ENCODE results near the gene EEF2. TPM values are rescaled to one million over a fixed set of nuclear protein-coding genes. Genes with fewer than 3 reads are reported as not detected.
A peak's percentile ranks its signal among the peaks of the same experiment; 100 is the strongest.

EEF2 gene
- total and polyA plus RNA-seq, 2 of the 4 experiments (the other 2 are of a cell fraction): 1,505 to 2,161 TPM

DNA sequence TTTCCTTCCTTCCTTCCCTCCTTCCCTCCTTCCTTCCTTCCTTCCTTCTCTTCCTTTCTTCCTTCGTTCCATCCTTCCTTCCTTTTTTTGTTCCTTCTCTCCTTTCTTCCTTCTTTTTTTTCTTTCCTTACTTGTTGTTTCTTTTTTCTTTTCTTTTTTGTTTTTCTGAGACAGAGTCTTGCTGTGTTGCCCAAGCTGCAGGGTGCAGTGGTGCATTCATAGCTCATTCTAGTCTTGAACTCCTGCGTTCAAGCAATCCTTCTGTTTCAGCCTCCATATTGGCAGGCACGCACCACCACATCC is 5.5 kb upstream of the EEF2 start:
- in situ Hi-C loops (cut with MboI; ENCODE audit: low sequenced_read_pairs): no loop called here
- H3K79me1 ChIP-seq (ENCODE audit: low read depth in 1 of 2, low read length in 2 of 2): peaks cover 2 to 5% of the 10 kb centered on the region in 2 experiments; a peak in 3 of 4 replicates
- no peak for ATAC-seq (ENCODE audit: low read depth)
- BruUV-seq (replicated peaks): no TSS peak
- H3K4me3 ChIP-seq (ENCODE audit: insufficient read depth, low read depth, low read length): no peak overlapping the region
- ChIA-PET CTCF (no interaction called here), POLR2A (ENCODE audit: unreplicated experiment) (no interaction called here)
- no peak overlapping the region for H4K5ac ChIP-seq (ENCODE audit: low read depth, low read length)
- no peak overlapping the region; the same call in 1 of the 2 replicates for H2AK5ac ChIP-seq (ENCODE audit: low read depth, low read length)
- H2BK120ac ChIP-seq (ENCODE audit: low read depth, low read length): no peak overlapping the region
- intact Hi-C loops (cut with micrococcal nuclease): no loop called here
- dilution Hi-C loops (cut with HindIII; ENCODE audit: low sequenced_read_pairs, unreplicated experiment): no loop called here
- H4K20me1 ChIP-seq (ENCODE audit: insufficient read depth, low read length): no peaks in the 10 kb centered on the region
- H3K4ac ChIP-seq (ENCODE audit: low read depth, low read length): no peak overlapping the region
- no peak overlapping the region for H3K23ac ChIP-seq (ENCODE audit: low read depth, low read length)
- H3K27me3 ChIP-seq (ENCODE audit: control insufficient read depth, insufficient read depth, low read length): no peaks in the 10 kb centered on the region
- TF ChIP-seq SMC3 (IDR thresholded peaks at IDR 0.05; ENCODE audit: low read depth, low read length) (no peak), CEBPB (IDR thresholded peaks at IDR 0.05; ENCODE audit: low read depth, low read length) (no peak), RFX5 (IDR thresholded peaks at IDR 0.05; ENCODE audit: low read depth, low read length) (no peak), CHD1 (IDR thresholded peaks at IDR 0.05; ENCODE audit: low read depth, low read length) (no peak), MAZ (IDR thresholded peaks at IDR 0.05; ENCODE audit: borderline replicate concordance, low read depth, low read length) (no peak), NFE2L2 (IDR thresholded peaks at IDR 0.05; ENCODE audit: low read depth, low read length) (no peak), RCOR1 (IDR thresholded peaks at IDR 0.05; ENCODE audit: insufficient replicate concordance, low read length) (no peak), MAFK (IDR thresholded peaks at IDR 0.05; ENCODE audit: low read depth, low read length) (no peak), RAD21 (IDR thresholded peaks at IDR 0.05; ENCODE audit: low read length) (no peak), MXI1 (IDR thresholded peaks at IDR 0.05; ENCODE audit: borderline replicate concordance, low read depth, low read length) (no peak), BHLHE40 (IDR thresholded peaks at IDR 0.05; ENCODE audit: low read depth, low read length) (no peak), POLR2A (IDR thresholded peaks at IDR 0.05; ENCODE audit: low read depth, low read length) (no peak)
- TF ChIP-seq, protein P1, sequence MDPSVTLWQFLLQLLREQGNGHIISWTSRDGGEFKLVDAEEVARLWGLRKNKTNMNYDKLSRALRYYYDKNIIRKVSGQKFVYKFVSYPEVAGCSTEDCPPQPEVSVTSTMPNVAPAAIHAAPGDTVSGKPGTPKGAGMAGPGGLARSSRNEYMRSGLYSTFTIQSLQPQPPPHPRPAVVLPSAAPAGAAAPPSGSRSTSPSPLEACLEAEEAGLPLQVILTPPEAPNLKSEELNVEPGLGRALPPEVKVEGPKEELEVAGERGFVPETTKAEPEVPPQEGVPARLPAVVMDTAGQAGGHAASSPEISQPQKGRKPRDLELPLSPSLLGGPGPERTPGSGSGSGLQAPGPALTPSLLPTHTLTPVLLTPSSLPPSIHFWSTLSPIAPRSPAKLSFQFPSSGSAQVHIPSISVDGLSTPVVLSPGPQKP (IDR thresholded peaks at IDR 0.05; ENCODE audit: borderline replicate concordance, low read depth, low read length): no peak
- TF ChIP-seq, protein P2, sequence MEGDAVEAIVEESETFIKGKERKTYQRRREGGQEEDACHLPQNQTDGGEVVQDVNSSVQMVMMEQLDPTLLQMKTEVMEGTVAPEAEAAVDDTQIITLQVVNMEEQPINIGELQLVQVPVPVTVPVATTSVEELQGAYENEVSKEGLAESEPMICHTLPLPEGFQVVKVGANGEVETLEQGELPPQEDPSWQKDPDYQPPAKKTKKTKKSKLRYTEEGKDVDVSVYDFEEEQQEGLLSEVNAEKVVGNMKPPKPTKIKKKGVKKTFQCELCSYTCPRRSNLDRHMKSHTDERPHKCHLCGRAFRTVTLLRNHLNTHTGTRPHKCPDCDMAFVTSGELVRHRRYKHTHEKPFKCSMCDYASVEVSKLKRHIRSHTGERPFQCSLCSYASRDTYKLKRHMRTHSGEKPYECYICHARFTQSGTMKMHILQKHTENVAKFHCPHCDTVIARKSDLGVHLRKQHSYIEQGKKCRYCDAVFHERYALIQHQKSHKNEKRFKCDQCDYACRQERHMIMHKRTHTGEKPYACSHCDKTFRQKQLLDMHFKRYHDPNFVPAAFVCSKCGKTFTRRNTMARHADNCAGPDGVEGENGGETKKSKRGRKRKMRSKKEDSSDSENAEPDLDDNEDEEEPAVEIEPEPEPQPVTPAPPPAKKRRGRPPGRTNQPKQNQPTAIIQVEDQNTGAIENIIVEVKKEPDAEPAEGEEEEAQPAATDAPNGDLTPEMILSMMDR (conservative IDR thresholded peaks at IDR 0.05; ENCODE audit: low read depth, low read length): no peak
- no peak overlapping the region for H2BK20ac ChIP-seq (ENCODE audit: low read depth, low read length)
- no peaks in the 10 kb centered on the region for H3K9me3 ChIP-seq (ENCODE audit: control insufficient read depth, insufficient read depth, low read length)
- H3K4me2 ChIP-seq (ENCODE audit: low read depth, low read length): no peak overlapping the region
- H3K36me3 ChIP-seq (ENCODE audit: control insufficient read depth, insufficient read depth, low read length): no peaks in the 10 kb centered on the region
- no peak overlapping the region for H3K18ac ChIP-seq (ENCODE audit: low read depth, low read length)
- H2BK5ac ChIP-seq (ENCODE audit: low read depth, low read length, poor library complexity, severe bottlenecking): no peak overlapping the region
- peak overlapping the region; percentile 30 to 63; a peak in 3 of 4 replicates for H4K8ac ChIP-seq (ENCODE audit: low read depth in 2 of 2, low read length in 2 of 2)
- no CpG with 5 or more reads among the region's 3 CpGs for WGBS, 2 experiments (ENCODE audit: extremely low coverage in 2 of 2, insufficient read length in 1 of 2)
- H2AK9ac ChIP-seq (replicated peaks; ENCODE audit: low read depth, low read length, poor library complexity): peak overlapping the region; percentile 55
- H4K91ac ChIP-seq (ENCODE audit: insufficient read depth, low read depth, low read length): no peak overlapping the region
- no peaks in the 10 kb centered on the region for H3K9me1 ChIP-seq (ENCODE audit: insufficient read depth, low read length)
- no peak overlapping the region for H2BK15ac ChIP-seq (ENCODE audit: low read depth, low read length)
- H3K27ac ChIP-seq (ENCODE audit: insufficient read depth, low read length): no peak overlapping the region
- no peak for DNase-seq
- H3K56ac ChIP-seq (ENCODE audit: extremely low read depth, insufficient read depth, low read length): no peak overlapping the region
- H2AFZ ChIP-seq (replicated peaks; ENCODE audit: low read length, poor library complexity): peak overlapping the region; percentile 71
- H3K9ac ChIP-seq (ENCODE audit: low read depth, low read length): no peak overlapping the region
- peaks cover 7% of the 10 kb centered on the region for H3K4me1 ChIP-seq (ENCODE audit: control insufficient read depth, insufficient read depth, low read length)
- H3K14ac ChIP-seq (replicated peaks; ENCODE audit: low read depth, low read length): no peak overlapping the region
